GM18502 (cell line): ENCODE measurements around the gene LBX1.

ENCODE experiments used
- ATAC-seq: cut with Tn5 transposase; IDR thresholded peaks from one replicate; pipeline ENCODE4 v1.9.1; 2021; ENCODE audit warnings: mild to moderate bottlenecking; ENCODE audit not compliant: unreplicated experiment, poor library complexity

Gene LBX1

GRCh38 chr10:101244321-101245050, 15.2 kb upstream of the LBX1 start:
- no peak for ATAC-seq

DNA sequence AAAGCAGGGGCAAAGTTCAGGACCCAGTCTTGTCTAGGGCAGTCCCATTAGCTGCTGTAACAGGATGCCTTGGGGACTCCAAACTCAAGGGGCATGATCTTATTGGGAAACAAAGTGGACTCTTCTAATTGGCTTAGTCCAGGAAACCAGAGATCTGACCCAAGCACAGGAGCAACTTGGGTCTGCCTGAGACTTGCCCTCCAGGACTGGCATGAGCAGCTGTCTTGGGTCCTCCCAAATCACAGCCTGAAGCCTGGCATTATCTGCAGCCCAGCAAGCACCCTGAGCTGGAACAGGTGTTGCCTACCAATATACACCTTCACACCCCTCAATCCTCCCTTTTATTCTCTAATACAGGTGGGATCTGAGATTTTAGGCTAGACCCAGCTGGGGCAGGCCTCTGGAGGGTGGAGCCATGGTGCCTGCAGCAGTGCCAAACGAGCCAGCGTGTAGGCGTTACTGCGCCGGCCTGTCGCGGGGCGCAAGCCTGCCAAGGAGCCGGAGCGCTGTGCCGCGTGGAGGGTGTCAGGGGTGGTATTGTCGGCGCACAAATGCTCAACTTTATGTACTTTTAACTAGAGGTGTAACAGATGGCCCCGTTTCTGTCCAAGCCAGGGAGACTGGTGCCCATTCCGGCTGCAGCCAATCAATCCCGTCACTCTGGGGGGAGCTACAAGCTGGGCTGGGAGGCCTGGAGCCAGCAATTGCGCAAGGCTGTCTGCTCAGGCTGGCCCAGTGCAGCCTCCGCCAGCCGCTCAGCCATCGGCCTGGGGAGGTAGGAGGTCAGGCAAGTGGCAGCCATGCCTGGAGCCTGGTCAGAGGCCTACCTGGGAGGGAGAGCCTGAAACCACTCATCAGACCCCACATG, 12.8 kb upstream of the LBX1 start:
- ATAC-seq = no peak

- no peak for ATAC-seq
Observed at GRCh38 chr10:101238732-101239105, 9.5 kb upstream of the LBX1 start.

- no peak for ATAC-seq
Observed at GRCh38 chr10:101237982-101238731, 8.9 kb upstream of the LBX1 start.

GRCh38 chr10:101237081-101237981, 8.1 kb upstream of the LBX1 start:
- no peak for ATAC-seq

GRCh38 chr10:101236376-101237080, 7.3 kb upstream of the LBX1 start:
- ATAC-seq = no peak

DNA sequence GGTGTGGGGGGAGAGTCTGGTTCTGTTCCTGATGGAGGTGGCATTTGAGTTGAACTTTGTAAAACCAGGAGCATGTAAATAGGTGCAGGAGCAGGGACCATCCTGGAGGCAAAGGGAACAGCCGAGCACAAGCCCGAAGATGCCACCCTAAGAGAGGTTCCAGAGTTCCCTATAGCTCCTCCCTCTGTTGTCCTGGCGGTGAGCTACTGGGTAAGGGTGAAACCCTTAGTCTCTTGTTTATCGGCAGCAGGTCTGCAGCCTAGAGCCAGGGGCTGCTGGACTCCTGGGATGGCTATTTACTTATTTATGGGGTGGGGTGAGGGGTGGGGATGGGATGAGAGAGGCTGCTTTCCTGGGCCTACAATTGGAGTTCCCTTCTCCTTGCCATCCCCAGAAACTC, 6.5 kb upstream of the LBX1 start:
- ATAC-seq = no peak

DNA sequence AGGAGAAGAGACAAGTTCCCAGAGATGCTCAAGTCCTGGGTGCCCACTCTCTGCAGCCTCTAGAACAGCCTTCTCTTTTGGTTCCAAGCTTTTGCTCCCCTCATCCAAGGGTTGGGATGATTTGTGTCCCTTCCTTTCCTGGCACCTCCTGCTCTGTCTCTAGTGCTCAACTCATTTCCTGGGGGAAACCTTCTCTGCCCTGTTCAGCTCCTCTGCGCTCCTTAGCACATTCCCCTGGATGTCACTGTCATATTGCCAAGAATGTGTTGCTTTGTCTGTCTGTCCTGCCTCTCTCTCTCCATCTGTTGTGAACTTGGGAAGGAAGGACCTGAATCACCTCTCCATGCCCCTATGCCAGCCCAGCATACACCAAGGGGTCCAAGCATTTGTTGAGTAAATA, 5.1 kb upstream of the LBX1 start:
- no peak for ATAC-seq

GRCh38 chr10:101233863-101234262, 4.6 kb upstream of the LBX1 start:
- ATAC-seq = no peak

GRCh38 chr10:101233443-101233842, 4.2 kb upstream of the LBX1 start:
- no peak for ATAC-seq

GRCh38 chr10:101231912-101232689, 2.8 kb upstream of the LBX1 start:
- ATAC-seq = no peak

DNA sequence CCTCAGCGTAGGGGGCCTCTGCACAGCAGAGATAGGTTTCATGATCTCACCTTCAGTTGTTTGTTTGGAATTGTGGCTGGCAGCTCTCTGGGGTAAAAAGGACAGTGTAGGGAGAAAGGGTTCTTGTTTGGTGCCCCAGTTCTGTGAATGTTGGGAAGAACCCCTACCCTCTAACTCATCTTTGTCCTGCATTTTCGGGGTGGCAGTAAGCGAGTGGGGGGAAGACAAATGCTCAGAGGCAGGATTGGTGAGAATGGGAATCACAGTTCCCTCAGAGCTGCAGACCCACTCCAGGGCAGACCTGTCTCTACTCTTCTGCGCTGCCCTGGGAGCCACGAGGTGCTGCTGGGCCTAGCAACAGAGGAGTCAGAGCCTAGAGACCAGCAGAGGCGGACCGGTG, 1.8 kb upstream of the LBX1 start:
- ATAC-seq = no peak

DNA sequence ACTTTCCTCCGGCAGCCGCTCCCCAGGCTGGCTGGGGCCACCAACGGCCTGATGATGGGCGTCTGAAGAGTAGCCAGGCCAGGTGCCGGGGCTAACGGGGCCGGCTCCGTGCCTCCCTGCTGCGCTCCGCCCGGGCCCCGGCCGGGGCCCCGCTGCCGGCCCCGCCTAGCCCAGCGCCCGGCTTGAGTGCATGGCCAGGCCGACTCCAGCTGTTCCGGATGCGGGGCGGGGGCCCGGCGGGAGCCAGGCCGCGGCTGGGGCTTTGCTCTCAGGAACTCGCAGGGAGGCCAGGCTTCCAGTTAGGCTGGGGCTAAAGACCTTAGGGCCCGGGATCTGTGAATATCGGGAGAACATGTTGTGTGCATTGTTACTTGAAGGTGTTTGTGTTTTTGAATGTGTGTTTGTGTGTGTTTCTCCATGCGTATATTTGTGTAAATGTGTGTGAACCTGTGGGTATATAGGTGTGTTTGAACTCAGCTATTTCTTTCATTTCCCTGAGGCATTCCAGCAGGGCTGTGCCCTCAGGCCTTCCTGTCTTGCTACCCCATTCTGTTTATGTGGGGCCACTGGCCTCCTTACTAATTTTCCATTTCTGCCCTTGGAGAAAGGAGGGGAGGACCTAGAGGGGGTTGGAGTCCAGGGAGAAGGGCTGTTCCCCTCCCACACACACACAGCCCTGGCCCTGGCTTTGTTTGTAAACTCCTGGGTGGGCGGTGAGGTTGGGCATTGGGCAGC, 1.1 kb upstream of the LBX1 start:
- ATAC-seq = no peak

GRCh38 chr10:101228966-101229265, 347 bp downstream of the LBX1 start:
- ATAC-seq = no peak

GRCh38 chr10:101228153-101228965, 904 bp downstream of the LBX1 start:
- ATAC-seq = no peak

- no peak for ATAC-seq
Observed at GRCh38 chr10:101227429-101228152, 1.7 kb downstream of the LBX1 start.
